Measurements from ENCODE around the gene PLCB2. TPM values are rescaled to one million over a fixed set of nuclear protein-coding genes. Genes with fewer than 3 reads are reported as not detected.

PLCB2 gene
- total RNA-seq, 1 experiment from 2014 or later = 7.4 TPM

DNA sequence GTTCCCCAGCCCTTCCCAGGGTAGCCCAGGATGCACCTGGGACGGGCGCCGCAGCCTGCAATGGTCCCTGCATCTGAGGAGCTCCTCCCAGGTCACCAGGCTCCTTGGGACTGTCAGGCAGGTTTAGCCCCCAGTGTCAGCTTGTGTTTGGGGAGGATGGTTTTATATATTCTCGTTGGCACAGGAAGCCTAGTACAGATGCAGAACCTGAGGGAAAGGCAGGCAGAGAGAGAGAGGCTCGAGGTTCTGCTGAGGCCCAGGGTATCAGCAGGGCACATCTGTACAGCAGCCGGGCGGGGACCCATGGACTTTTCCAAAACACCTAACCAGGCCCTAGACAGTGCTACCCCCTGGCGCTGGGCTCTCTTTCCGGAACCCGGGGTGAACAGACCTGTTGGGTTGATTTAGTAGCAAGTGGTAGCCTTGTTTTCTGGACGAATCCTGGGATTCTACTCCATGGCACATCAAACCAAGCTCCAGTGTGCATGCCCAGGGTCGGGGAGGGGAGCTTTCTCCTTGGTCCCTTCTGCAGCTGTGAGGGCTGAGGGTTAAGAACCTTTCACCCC is 60.2 kb downstream of the PLCB2 start:
- Histone ChIP-seq H2BK15ac (ENCODE audit: low read depth, low read length) (no peak overlapping the region), H3K27me3 (ENCODE audit: insufficient read depth, low read length) (peaks cover 6% of the 10 kb centered on the region; the same call in 1 of the 2 replicates), H3T11ph (ENCODE audit: low read length) (no peak overlapping the region), H3K27ac (ENCODE audit: insufficient read length, low read depth, low read length) (no peak overlapping the region), H2BK120ac (ENCODE audit: low read depth, low read length, poor library complexity, severe bottlenecking) (no peak overlapping the region), H3K4me2 (ENCODE audit: insufficient read depth, insufficient read length, low read length) (no peak overlapping the region), H4K20me1 (ENCODE audit: control insufficient read depth, insufficient read depth, insufficient read length) (no peaks in the 10 kb centered on the region), H2BK20ac (ENCODE audit: low read depth, low read length, poor library complexity, severe bottlenecking) (no peak overlapping the region), H3K14ac (ENCODE audit: insufficient read depth, low read length) (no peak overlapping the region), H3K56ac (ENCODE audit: insufficient read length, low read depth, low read length) (no peak overlapping the region), H2BK5ac (ENCODE audit: insufficient read length, low read length) (no peak overlapping the region), H3K79me2 (ENCODE audit: insufficient read depth, low read length) (no peaks in the 10 kb centered on the region), H4K8ac (replicated peaks; ENCODE audit: insufficient read length, low read depth, low read length) (no peak overlapping the region), H4K91ac (ENCODE audit: insufficient read length, low read depth, low read length) (no peak overlapping the region), H2AK5ac (ENCODE audit: insufficient read length, low read length) (no peak overlapping the region), H2AFZ (ENCODE audit: low read length) (no peak overlapping the region), H3K9me3 (ENCODE audit: control insufficient read depth, low read depth, low read length) (no peaks in the 10 kb centered on the region), H3K23ac (ENCODE audit: insufficient read length, low read depth, low read length) (no peak overlapping the region), H3K23me2 (ENCODE audit: insufficient read length, low read depth, low read length, poor library complexity, severe bottlenecking) (peaks cover 7% of the 10 kb centered on the region), H2BK12ac (ENCODE audit: insufficient read length, low read depth, low read length) (no peak overlapping the region), H3K9ac (ENCODE audit: extremely low read depth, insufficient read length, low read length) (no peak overlapping the region), H3K79me1 (ENCODE audit: insufficient read depth, low read depth, low read length, poor library complexity, severe bottlenecking) (no peaks in the 10 kb centered on the region), H3K4ac (ENCODE audit: low read depth, low read length) (no peak overlapping the region), H3K18ac (ENCODE audit: insufficient read length, low read depth, low read length) (no peak overlapping the region), H4K5ac (ENCODE audit: insufficient read length, low read depth, low read length) (no peak overlapping the region), H3K4me1 (ENCODE audit: insufficient read depth, low read length) (no peaks in the 10 kb centered on the region)
- Mint-ChIP-seq H3K9me3 (no peaks in the 10 kb centered on the region), H3K27me3 (ENCODE audit: low read depth) (peaks cover 28% of the 10 kb centered on the region), H3K4me3 (no peak overlapping the region), H3K27ac (no peak overlapping the region; a peak in 1 of 7 replicates), H3K36me3 (ENCODE audit: insufficient read depth in 1 of 3, low read depth in 3 of 3) (no peaks in the 10 kb centered on the region), H3K4me1 (peaks cover 15 to 20% of the 10 kb centered on the region in 2 experiments)
- WGBS (ENCODE audit: extremely low coverage, insufficient read length, low lambda C conversion rate) = no CpG with 5 or more reads among the region's 12 CpGs
- TF ChIP-seq CTCF (conservative IDR thresholded peaks at IDR 0.05) = no peak
- no peak for DNase-seq

All from H9 (cell line).